GM21528 (cell line): Measurements from ENCODE around the gene DYNLT2B.
A peak's percentile ranks its signal among the peaks of the same experiment; 100 is the strongest.
"Not testable (repeated sequence)": the region's sequence is repeated elsewhere in the genome, so short reads cannot be mapped to it uniquely, and the experiment has no call there.

Source experiments
- ATAC-seq: cut with Tn5 transposase; IDR thresholded peaks from one replicate; pipeline ENCODE4 v1.9.1; 2021; ENCODE audit warnings: mild to moderate bottlenecking, moderate library complexity; ENCODE audit not compliant: unreplicated experiment, low FRiP score

Gene DYNLT2B

DNA sequence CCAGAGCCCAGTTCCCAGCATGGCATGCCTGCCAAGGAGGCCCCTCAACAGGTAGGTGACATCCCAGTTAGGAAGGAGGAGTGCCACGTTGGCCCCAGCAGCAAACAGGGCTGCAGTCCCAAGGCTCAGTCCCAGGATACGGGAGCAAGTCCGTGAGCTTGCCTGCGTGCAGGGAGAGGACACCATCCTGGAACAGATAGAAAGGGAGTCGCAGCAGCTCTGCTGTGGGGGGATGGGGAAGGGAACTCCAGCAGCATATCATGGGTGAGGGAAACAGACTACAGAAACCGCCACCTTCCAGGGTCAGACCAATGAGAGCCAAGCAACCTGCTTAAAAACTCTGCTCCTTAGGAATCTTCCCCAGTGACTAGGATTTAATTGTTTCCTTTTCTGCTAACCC is 9.4 kb upstream of the DYNLT2B start:
- ATAC-seq = no peak

GRCh38 chr3:196326936-196327335 is 8.9 kb upstream of the DYNLT2B start:
- no peak for ATAC-seq

GRCh38 chr3:196323691-196324090 is 5.7 kb upstream of the DYNLT2B start:
- no peak for ATAC-seq

GRCh38 chr3:196323016-196323415 is 5.0 kb upstream of the DYNLT2B start:
- no peak for ATAC-seq

DNA sequence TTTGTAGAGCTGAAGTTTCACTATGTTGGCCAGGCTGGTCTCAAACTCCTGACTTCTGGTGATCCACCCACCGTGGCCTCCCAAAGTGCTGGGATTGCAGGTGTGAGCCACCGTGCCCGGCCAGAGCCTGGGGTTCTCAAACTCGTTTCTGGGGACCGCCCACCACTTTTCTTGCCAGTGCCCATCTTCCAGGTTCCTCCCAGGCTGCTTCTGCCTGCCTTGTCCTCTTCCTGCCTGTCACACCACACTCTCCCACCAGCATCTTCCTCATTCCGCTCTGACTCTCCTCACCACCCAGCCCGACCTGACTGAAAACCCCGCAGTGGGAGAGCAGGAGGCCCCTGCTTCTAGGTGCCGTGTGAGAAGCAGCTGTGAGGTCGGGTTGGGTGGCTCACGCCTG is 3.1 kb upstream of the DYNLT2B start:
- no peak for ATAC-seq

GRCh38 chr3:196320137-196320536 is 2.1 kb upstream of the DYNLT2B start:
- no peak for ATAC-seq

GRCh38 chr3:196316799-196317686 is 997 bp downstream of the DYNLT2B start:
- ATAC-seq = not testable (repeated sequence)

GRCh38 chr3:196315821-196316220 is 2.2 kb downstream of the DYNLT2B start:
- no peak for ATAC-seq

DNA sequence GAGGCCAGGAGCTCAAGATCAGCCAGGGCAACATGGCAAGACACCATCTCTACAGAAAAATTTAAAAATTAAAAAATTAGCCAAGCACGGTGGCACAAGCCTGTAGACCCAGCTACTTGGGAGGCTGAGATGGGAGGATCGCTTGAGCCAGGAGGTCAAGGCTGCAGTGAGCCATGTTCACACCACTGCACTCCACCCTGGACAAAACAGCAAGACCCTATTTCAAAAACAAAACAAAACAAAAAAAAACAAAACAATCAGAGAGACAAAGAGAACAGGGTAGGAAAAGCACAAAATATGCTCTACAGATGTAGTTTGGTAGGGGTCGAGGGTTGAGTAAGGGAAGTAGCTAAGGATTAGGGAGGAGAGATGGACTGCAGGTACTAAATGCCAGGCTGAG is 3.4 kb downstream of the DYNLT2B start:
- ATAC-seq = no peak

DNA sequence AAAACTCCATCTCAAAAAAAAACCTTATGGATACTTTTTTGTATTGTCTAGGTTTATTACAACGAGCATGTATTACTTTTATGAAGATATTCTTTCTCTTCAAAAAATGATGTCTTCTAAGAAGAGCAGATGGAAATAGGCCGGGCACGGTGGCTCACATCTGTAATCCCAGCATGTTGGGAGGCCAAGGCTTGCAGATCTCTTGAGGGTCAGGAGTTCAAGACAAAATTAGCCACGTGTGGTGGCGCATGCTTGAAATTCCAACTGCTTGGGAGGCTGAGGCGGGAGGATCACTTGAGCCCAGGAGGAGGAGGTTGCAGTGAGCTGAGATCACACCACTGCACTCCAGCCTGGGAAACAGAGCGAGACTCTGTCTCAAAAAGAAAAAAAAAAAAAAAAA is 4.0 kb downstream of the DYNLT2B start:
- ATAC-seq = not testable (repeated sequence)

DNA sequence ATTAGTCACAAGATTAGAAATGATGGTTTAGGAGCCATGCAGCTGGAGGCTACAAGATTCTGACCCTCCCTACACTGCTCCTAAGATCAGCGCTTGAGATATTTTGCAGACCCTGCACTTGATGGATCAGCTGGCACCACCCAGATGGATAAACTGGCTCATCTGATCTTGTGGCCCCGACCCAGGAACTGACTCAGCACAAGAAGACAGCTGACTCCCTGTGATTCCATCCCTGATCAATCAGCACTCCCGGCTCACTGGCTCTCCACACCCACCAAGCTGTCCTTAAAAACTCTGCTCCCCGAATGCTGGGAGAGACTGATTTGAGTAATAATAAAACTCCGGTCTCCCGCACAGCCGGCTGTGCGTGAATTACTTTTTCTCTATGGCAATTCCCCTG is 15.1 kb downstream of the DYNLT2B start:
- ATAC-seq = not testable (repeated sequence)

GRCh38 chr3:196302551-196302950 is 15.5 kb downstream of the DYNLT2B start:
- ATAC-seq = not testable (repeated sequence)

DNA sequence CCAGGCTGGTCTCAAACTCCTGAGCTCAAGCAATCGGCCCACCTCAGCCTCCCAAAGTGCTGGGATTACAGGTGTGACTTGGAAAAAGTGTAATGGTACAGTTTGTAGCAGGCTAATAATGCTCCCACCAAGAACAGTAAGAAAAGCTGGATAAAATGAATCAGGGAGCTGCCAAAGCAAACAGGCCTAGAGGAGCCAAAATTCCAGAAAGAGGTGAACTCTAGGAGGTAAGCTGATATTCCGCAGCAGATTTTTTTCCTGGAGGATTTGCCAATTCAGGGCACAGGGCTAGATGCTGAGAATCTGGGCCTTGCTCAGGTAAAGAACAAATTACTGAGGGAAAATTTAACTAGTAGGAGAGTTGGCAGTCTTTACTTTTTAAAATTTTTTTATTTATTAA is 19.5 kb downstream of the DYNLT2B start:
- ATAC-seq = no peak

DNA sequence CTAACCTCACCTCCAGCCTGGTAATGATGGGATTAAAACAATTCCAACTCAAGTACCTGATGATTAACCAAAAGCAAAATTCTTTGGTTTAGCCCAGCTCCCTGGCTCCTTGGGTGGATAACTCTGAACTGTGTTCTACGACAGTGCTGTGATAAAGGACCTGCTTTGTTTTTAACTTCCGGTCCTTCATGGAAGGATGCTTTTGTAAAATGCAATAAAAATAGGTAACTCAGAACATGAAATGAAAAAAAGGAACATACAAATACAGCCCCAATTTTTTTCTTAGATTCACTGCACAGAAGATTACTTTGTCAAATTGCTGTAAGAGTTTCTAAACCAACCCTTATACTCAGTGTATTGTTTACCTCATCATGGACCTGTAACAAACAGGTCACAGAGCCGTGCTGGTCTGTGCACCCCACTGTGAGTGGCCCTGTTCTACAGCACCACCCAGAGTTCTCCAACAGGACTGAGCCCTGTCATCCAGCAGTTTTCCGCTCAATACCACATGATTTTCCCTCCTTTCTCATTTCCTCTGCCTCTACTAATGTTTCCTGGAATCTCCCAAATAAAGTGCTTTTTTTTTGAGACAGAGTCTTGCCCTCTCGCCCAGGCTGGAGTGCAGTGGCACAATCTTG is 25.6 kb downstream of the DYNLT2B start:
- no peak for ATAC-seq

GRCh38 chr3:196288141-196288460 is 29.9 kb downstream of the DYNLT2B start:
- no peak for ATAC-seq

DNA sequence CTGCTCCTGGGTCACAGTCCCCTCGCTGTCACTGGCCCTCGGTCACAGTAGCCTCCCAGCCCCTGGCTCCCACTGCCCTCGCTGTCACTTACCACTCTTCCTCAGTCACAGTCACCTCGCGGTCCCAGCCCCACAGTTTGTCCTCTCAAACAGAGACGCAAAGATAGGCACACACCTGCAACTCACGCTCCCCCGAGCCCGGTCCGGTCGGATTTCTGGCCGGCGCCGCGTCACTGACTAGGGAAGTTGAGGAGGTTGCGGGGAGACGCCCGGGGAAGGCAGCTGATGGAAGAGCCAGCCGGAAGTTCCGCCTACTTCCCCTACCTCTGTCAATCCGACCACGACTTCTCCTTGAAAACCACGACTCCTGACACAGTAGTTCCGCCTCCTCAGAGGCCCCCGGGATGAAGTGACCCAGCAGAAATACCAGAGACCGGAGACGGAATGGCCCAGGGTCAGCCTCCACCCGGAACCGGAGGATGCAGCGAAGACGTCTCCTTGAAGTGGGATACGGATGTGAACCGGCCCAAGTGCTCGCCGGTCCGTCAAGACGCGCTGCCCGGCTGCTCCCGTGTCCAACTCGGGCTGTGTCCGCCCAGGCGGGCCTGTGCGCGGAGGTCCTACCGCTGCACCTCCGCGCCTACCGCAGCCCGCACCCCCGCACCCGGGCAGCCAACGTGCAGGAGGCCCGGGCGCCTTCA is 30.4 kb downstream of the DYNLT2B start, which contains the start of gene PCYT1A:
Gene PCYT1A (minus strand): TSS at position 287 of the 701 bp plus-strand sequence. CDS start 17,195 bp downstream, outside the sequence.
- peak; percentile 81 for ATAC-seq

- peak; percentile 9 for ATAC-seq
Measured at GRCh38 chr3:196287090-196287439, 31.0 kb downstream of the DYNLT2B start.

- ATAC-seq = no peak
Measured at GRCh38 chr3:196284396-196284795, 33.6 kb downstream of the DYNLT2B start.

DNA sequence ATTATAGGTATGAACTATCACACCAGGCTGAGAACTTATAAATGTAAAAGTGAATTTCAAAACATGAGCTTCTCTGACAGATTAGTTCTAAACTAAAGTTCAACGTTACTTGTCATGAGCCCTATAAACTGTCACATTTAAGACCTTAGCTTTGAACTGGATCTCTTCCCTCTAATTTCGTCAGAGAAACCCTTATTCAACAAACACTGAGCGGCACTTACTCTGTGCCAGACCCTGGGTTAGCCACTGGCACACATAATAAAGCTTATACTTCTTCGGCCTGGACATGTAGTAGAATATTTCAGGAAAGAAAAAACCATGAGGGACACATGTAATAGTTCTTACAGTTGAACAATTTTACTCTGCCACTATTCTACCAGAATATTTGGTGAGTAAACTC is 36.1 kb downstream of the DYNLT2B start:
- no peak for ATAC-seq

GRCh38 chr3:196280689-196281440 is 37.2 kb downstream of the DYNLT2B start:
- no peak for ATAC-seq

DNA sequence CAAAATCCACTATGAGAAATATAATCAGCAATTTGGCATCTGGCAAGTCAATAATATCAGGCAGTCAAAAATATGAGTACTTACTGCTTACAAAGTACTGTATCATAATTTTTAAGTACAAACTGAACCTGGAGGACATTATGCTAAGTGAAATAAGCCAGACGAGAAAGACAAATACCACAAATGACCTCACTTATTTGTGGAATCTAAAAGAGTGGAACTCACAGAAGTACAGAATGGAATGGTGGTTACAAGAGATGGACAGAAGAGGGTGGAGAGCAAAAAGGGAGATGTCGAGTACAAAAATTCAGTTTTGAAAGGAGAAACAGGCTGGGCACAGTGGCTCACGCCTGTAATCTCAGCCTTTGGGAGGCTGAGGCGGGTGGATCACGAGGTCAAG is 42.9 kb downstream of the DYNLT2B start:
- ATAC-seq = peak; percentile 5
